Stimulated activated CD4-positive, alpha-beta T cell treated with anti-CD3 and anti-CD28 coated beads, Interleukin-2, amount 100 ng/mL, for 24 hours (primary cell): ENCODE data around the gene WDR90.

Source experiments
- DNase-seq, 2 donors: peaks; one replicate each; pipeline ENCODE4 v3.0.0-alpha.2; 2020

The WDR90 gene

GRCh38 chr16:640614-641013 lies 8.6 kb upstream of the WDR90 start:
- no peak for DNase-seq

GRCh38 chr16:641326-642188 lies 7.6 kb upstream of the WDR90 start, which contains the start of gene MCRIP2:
TSS of gene MCRIP2 (plus strand) at chr16:641828. CDS start at chr16:641992, 164 bp downstream.
- DNase-seq, result peak; percentile 71 to 88

GRCh38 chr16:642189-643049 lies 6.7 kb upstream of the WDR90 start:
- DNase-seq, result peak; percentile 48 to 62

GRCh38 chr16:643050-643368 lies 6.2 kb upstream of the WDR90 start:
- DNase-seq, result no peak

GRCh38 chr16:644556-644955 lies 4.6 kb upstream of the WDR90 start:
- DNase-seq, result no peak

GRCh38 chr16:645852-646678 lies 3.1 kb upstream of the WDR90 start:
- no peak for DNase-seq

- DNase-seq, result no peak
Measured at GRCh38 chr16:646679-647172, 2.4 kb upstream of the WDR90 start.

- DNase-seq, result no peak
Measured at GRCh38 chr16:647173-647902, 1.8 kb upstream of the WDR90 start.

- peak; percentile 61 to 71 for DNase-seq
Measured at GRCh38 chr16:648071-648780, 939 bp upstream of the WDR90 start.

GRCh38 chr16:649631-650030 lies 466 bp downstream of the WDR90 start:
- DNase-seq, result peak in 1 of 2 donors; percentile 44

- no peak for DNase-seq
Measured at GRCh38 chr16:651844-652243, 2.7 kb downstream of the WDR90 start.

GRCh38 chr16:652454-653305 lies 3.5 kb downstream of the WDR90 start:
- DNase-seq, result no peak

- DNase-seq, result no peak
Measured at GRCh38 chr16:654034-654433, 4.9 kb downstream of the WDR90 start.

- DNase-seq, result no peak
Measured at GRCh38 chr16:657487-657886, 8.3 kb downstream of the WDR90 start.

- no peak for DNase-seq
Measured at GRCh38 chr16:658679-659571, 9.8 kb downstream of the WDR90 start.

GRCh38 chr16:659618-660017 lies 10.5 kb downstream of the WDR90 start:
- no peak for DNase-seq

- DNase-seq, result no peak
Measured at GRCh38 chr16:660132-660458, 10.9 kb downstream of the WDR90 start.

- peak; percentile 72 to 76 for DNase-seq
Measured at GRCh38 chr16:660459-661183, 11.5 kb downstream of the WDR90 start.
